ENCODE data around the gene AP4S1.
"Not testable (repeated sequence)": the region's sequence is repeated elsewhere in the genome, so short reads cannot be mapped to it uniquely, and the experiment has no call there.

AP4S1 gene

GRCh38 chr14:31042300-31042699 lies 16.9 kb downstream of the AP4S1 start:
- no peaks in the 10 kb centered on the region for H3K27me3 ChIP-seq (ENCODE audit: insufficient read depth, low read length, poor library complexity, severe bottlenecking)
- H3K4me2 ChIP-seq (ENCODE audit: low read depth, low read length, poor library complexity, severe bottlenecking) = no peak overlapping the region
- H3K9ac ChIP-seq (ENCODE audit: low read depth, low read length, poor library complexity, severe bottlenecking) = no peak overlapping the region
- no peaks in the 10 kb centered on the region for H3K9me2 ChIP-seq (replicated peaks; ENCODE audit: low read depth, low read length)
- peaks cover 7% of the 10 kb centered on the region for H3K4me1 ChIP-seq (ENCODE audit: insufficient read depth, low read length, poor library complexity, severe bottlenecking)
- no peaks in the 10 kb centered on the region for H3F3A ChIP-seq (ENCODE audit: low read depth)
- no peaks in the 10 kb centered on the region for H4K20me1 ChIP-seq (ENCODE audit: insufficient read depth, low read length, poor library complexity, severe bottlenecking)
- no peak overlapping the region for H3K4me3 ChIP-seq (ENCODE audit: low read length, poor library complexity, severe bottlenecking)
- no peaks in the 10 kb centered on the region for H3K79me2 ChIP-seq (ENCODE audit: insufficient read depth, low read length)
- no peaks in the 10 kb centered on the region for H3K36me3 ChIP-seq (ENCODE audit: insufficient read depth, low read length)
- no peak for TF ChIP-seq EZH2phosphoT487 (IDR thresholded peaks at IDR 0.05; ENCODE audit: borderline replicate concordance)
- TF ChIP-seq CTCF (conservative IDR thresholded peaks at IDR 0.05; ENCODE audit: low read length) = no peak
- H3K9me3 ChIP-seq (ENCODE audit: insufficient read depth, low read depth, low read length) = no peaks in the 10 kb centered on the region
- no peak overlapping the region for H2AFZ ChIP-seq (ENCODE audit: low read length)

GRCh38 chr14:31042893-31043292 lies 17.4 kb downstream of the AP4S1 start:
- H3F3A ChIP-seq (ENCODE audit: low read depth); H4K20me1 ChIP-seq (ENCODE audit: insufficient read depth, low read length, poor library complexity, severe bottlenecking); H3K4me3 ChIP-seq (ENCODE audit: low read length, poor library complexity, severe bottlenecking); H2AFZ ChIP-seq (ENCODE audit: low read length); H3K9me2 ChIP-seq (replicated peaks; ENCODE audit: low read depth, low read length); H3K36me3 ChIP-seq (ENCODE audit: insufficient read depth, low read length); H3K9ac ChIP-seq (ENCODE audit: low read depth, low read length, poor library complexity, severe bottlenecking); H3K79me2 ChIP-seq (ENCODE audit: insufficient read depth, low read length); H3K27me3 ChIP-seq (ENCODE audit: insufficient read depth, low read length, poor library complexity, severe bottlenecking); H3K4me2 ChIP-seq (ENCODE audit: low read depth, low read length, poor library complexity, severe bottlenecking); H3K4me1 ChIP-seq (ENCODE audit: insufficient read depth, low read length, poor library complexity, severe bottlenecking); H3K9me3 ChIP-seq (ENCODE audit: insufficient read depth, low read depth, low read length): not testable (repeated sequence)

GRCh38 chr14:31043379-31043778 lies 17.9 kb downstream of the AP4S1 start:
- Histone ChIP-seq H3K4me1 (ENCODE audit: insufficient read depth, low read length, poor library complexity, severe bottlenecking) (peaks cover 4% of the 10 kb centered on the region), H3K27me3 (ENCODE audit: insufficient read depth, low read length, poor library complexity, severe bottlenecking) (no peaks in the 10 kb centered on the region), H3K36me3 (ENCODE audit: insufficient read depth, low read length) (no peaks in the 10 kb centered on the region), H3K4me3 (ENCODE audit: low read length, poor library complexity, severe bottlenecking) (no peak overlapping the region), H3K79me2 (ENCODE audit: insufficient read depth, low read length) (no peaks in the 10 kb centered on the region), H3K9ac (ENCODE audit: low read depth, low read length, poor library complexity, severe bottlenecking) (no peak overlapping the region), H3K9me2 (replicated peaks; ENCODE audit: low read depth, low read length) (no peaks in the 10 kb centered on the region), H4K20me1 (ENCODE audit: insufficient read depth, low read length, poor library complexity, severe bottlenecking) (no peaks in the 10 kb centered on the region), H3F3A (ENCODE audit: low read depth) (no peaks in the 10 kb centered on the region), H2AFZ (ENCODE audit: low read length) (no peak overlapping the region), H3K9me3 (ENCODE audit: insufficient read depth, low read depth, low read length) (no peaks in the 10 kb centered on the region), H3K4me2 (ENCODE audit: low read depth, low read length, poor library complexity, severe bottlenecking) (no peak overlapping the region)
- no peak for TF ChIP-seq EZH2phosphoT487 (IDR thresholded peaks at IDR 0.05; ENCODE audit: borderline replicate concordance)
- no peak for TF ChIP-seq CTCF (conservative IDR thresholded peaks at IDR 0.05; ENCODE audit: low read length)

- no peaks in the 10 kb centered on the region for H3K4me1 ChIP-seq (ENCODE audit: insufficient read depth, low read length, poor library complexity, severe bottlenecking)
- no peaks in the 10 kb centered on the region for H3K36me3 ChIP-seq (ENCODE audit: insufficient read depth, low read length)
- no peaks in the 10 kb centered on the region for H3K79me2 ChIP-seq (ENCODE audit: insufficient read depth, low read length)
- H4K20me1 ChIP-seq (ENCODE audit: insufficient read depth, low read length, poor library complexity, severe bottlenecking) = no peaks in the 10 kb centered on the region
- H3K9me2 ChIP-seq (replicated peaks; ENCODE audit: low read depth, low read length) = no peaks in the 10 kb centered on the region
- no peak overlapping the region for H3K4me3 ChIP-seq (ENCODE audit: low read length, poor library complexity, severe bottlenecking)
- no peak overlapping the region for H3K4me2 ChIP-seq (ENCODE audit: low read depth, low read length, poor library complexity, severe bottlenecking)
- H3K27me3 ChIP-seq (ENCODE audit: insufficient read depth, low read length, poor library complexity, severe bottlenecking) = no peaks in the 10 kb centered on the region
- H2AFZ ChIP-seq (ENCODE audit: low read length) = no peak overlapping the region
- no peak for TF ChIP-seq CTCF (conservative IDR thresholded peaks at IDR 0.05; ENCODE audit: low read length)
- no peak for TF ChIP-seq EZH2phosphoT487 (IDR thresholded peaks at IDR 0.05; ENCODE audit: borderline replicate concordance)
- H3K9ac ChIP-seq (ENCODE audit: low read depth, low read length, poor library complexity, severe bottlenecking) = no peak overlapping the region
- no peaks in the 10 kb centered on the region for H3F3A ChIP-seq (ENCODE audit: low read depth)
- no peaks in the 10 kb centered on the region for H3K9me3 ChIP-seq (ENCODE audit: insufficient read depth, low read depth, low read length)
Observed at GRCh38 chr14:31045501-31046080, 20.1 kb downstream of the AP4S1 start.

Data from Loucy (cell line).